WI38 (cell line): ENCODE measurements around the gene RNF182.
"Not testable (repeated sequence)": the region's sequence is repeated elsewhere in the genome, so short reads cannot be mapped to it uniquely, and the experiment has no call there.

Experiments
- H3K4me3 ChIP-seq: 2 replicates; pipeline ENCODE4 v1.5.1; 2011; ENCODE audit warnings: low read depth, mild to moderate bottlenecking, control low read depth, low read length
- CTCF ChIP-seq: IDR thresholded peaks from 2 replicates; pipeline ENCODE4 v1.5.1; 2012; ENCODE audit warnings: low read depth, mild to moderate bottlenecking, control low read depth, low read length

Gene RNF182

GRCh38 chr6:14017626-14018475 is 93.1 kb downstream of the RNF182 start:
- no peak for TF ChIP-seq CTCF
- H3K4me3 ChIP-seq, result no peak overlapping the region

DNA sequence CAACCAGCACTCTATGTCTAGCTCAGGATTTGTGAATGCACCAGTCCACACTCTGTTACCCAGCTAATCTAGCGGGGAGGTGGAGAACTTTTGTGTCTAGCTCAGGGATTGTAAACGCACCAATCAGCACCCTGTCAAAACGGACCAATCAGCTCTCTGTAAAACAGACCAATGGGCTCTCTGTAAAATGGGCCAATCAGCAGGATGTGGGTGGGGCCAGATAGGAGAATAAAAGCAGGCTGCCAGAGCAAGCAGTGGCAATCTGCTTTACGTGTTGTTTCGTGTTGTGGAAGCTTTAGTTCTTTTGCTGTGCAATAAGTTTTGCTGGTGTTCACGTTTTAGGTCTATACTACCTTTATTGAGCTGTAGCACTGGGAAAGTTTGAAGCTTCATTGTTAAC is 93.8 kb downstream of the RNF182 start:
- H3K4me3 ChIP-seq, result not testable (repeated sequence)

- no peak for TF ChIP-seq CTCF
- no peak overlapping the region for H3K4me3 ChIP-seq
Measured at GRCh38 chr6:14020551-14020950, 95.8 kb downstream of the RNF182 start.

DNA sequence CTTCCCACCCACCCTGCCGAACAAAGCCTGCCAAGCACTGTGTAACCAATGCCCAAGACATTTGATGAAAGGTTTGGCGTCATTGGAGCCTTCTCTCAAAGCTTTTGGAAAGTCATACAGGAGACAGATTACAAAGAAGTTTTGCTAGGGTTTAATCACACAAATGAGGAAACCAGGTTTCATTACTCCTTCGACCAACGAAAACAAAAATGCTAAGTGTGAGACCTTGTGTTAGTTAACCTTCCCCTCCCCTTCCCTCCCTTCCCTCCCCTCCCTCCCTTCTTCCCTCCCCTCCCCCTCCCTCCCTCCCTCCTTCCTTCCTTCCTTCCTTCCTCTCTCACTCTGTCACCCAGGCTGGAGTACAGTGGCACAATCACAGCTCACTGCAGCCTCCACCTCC is 96.7 kb downstream of the RNF182 start:
- no peak for TF ChIP-seq CTCF

GRCh38 chr6:14022673-14023072 is 97.9 kb downstream of the RNF182 start:
- no peak for TF ChIP-seq CTCF
- H3K4me3 ChIP-seq, result no peak overlapping the region

More for the DNA sequence above, 96.7 kb downstream of the RNF182 start:
- no peak overlapping the region for H3K4me3 ChIP-seq

GRCh38 chr6:14023855-14024254 is 99.1 kb downstream of the RNF182 start:
- TF ChIP-seq CTCF, result no peak
- no peak overlapping the region for H3K4me3 ChIP-seq

GRCh38 chr6:14025160-14025559 is 100.4 kb downstream of the RNF182 start:
- H3K4me3 ChIP-seq, result no peak overlapping the region
- no peak for TF ChIP-seq CTCF
